K562 (cell line): ENCODE results near the gene TBC1D20. TPM values are rescaled to one million over a fixed set of nuclear protein-coding genes. Genes with fewer than 3 reads are reported as not detected.

Experiments
- ATAC-seq: fragments of 200-7000 bp; cut with Tn5 transposase; 3 replicates; pipeline ENCODE4 v1.9.1; 2020; ENCODE audit warnings: moderate library complexity
- BruUV-seq: library from RNA; stranded (reverse); fragments of 400-500 nt; replicated peaks from 2 replicates; lab custom pipeline; 2021; lab: Mats Ljungman, UMichigan
- CTCF ChIA-PET: fragments of 300-600 bp; formaldehyde crosslinking; extraction: SDS; loops from one replicate; lab custom pipeline; 2021; ENCODE audit warnings: low intra/inter-chr PET ratio; lab: Yijun Ruan, JAX
- POLR2A ChIA-PET: fragments of 300-600, 350-650 bp; sonication (Branson Sonifier 250); formaldehyde crosslinking; extraction: SDS; loops from one replicate; lab custom pipeline; 2021; ENCODE audit warnings: antibody characterized with exemption, inconsistent platforms; lab: Yijun Ruan, JAX
- DNase-seq, 4 experiments: peaks; one replicate each; pipeline versions ENCODE4 v3.0.0 to v3.0.0-alpha.2; 2011 to 2018; ENCODE audit warnings: low spot score in 3 of 4, mixed read lengths in 3 of 4; ENCODE audit errors: extremely low read depth in 1 of 4
- FAIRE-seq: peaks from 2 replicates; lab custom pipeline; 2011; peaks lifted over from hg19 to GRCh38; lab: Jason Lieb, UNC
- H2AFZ ChIP-seq: 2 replicates; pipeline ENCODE4 v1.6.0; 2011; ENCODE audit warnings: low read depth, low read length, control low read depth, inconsistent platforms
- H3K27ac ChIP-seq: fragments of 200-600 bp; 3 replicates; pipeline ENCODE4 v1.8.0; 2011; ENCODE audit warnings: low read depth, mild to moderate bottlenecking, control low read depth, inconsistent platforms, low read length, moderate library complexity, mixed read lengths; ENCODE audit errors: extremely low read depth
- H3K27me3 ChIP-seq, 2 experiments: fragments of 300-600 bp in 1 of 2; 2 replicates in 1 of 2; 3 replicates in 1 of 2; pipeline versions ENCODE4 v1.6.0 to v1.8.0; 2011; ENCODE audit warnings: inconsistent platforms in 2 of 2, low read length in 2 of 2, mild to moderate bottlenecking in 1 of 2, mixed read lengths in 1 of 2, moderate library complexity in 1 of 2; ENCODE audit not compliant: control insufficient read depth in 2 of 2, insufficient read depth in 2 of 2
- H3K36me3 ChIP-seq: fragments of 300-600 bp; 3 replicates; pipeline ENCODE4 v1.8.0; 2011; ENCODE audit warnings: mild to moderate bottlenecking, low read length, inconsistent platforms; ENCODE audit not compliant: control insufficient read depth, insufficient read depth
- H3K4me1 ChIP-seq, 2 experiments: fragments of 200-600 bp in 1 of 2; replicated peaks in 1 of 2; 2 replicates in 1 of 2; 3 replicates in 1 of 2; pipeline versions ENCODE4 v1.5.1 to v1.8.0; 2011; ENCODE audit warnings: inconsistent platforms in 2 of 2, low read length in 2 of 2, mild to moderate bottlenecking in 1 of 2, mixed read lengths in 1 of 2, moderate library complexity in 1 of 2; ENCODE audit not compliant: control insufficient read depth in 2 of 2, insufficient read depth in 2 of 2
- H3K4me2 ChIP-seq: 2 replicates; pipeline ENCODE4 v1.6.1; 2011; ENCODE audit warnings: low read length, control low read depth, inconsistent platforms, mixed read lengths; ENCODE audit not compliant: insufficient read depth
- H3K4me3 ChIP-seq: fragments of 200-600 bp; sonication (generic), shearing (Covaris generic); 2 replicates; pipeline ENCODE4 v1.5.1; 2016; ENCODE audit warnings: control low read depth, inconsistent platforms
- H3K79me2 ChIP-seq: fragments of 200-600 bp; 3 replicates; pipeline ENCODE4 v1.8.0; 2011; ENCODE audit warnings: low read length, inconsistent platforms; ENCODE audit not compliant: control insufficient read depth, insufficient read depth
- H3K9ac ChIP-seq, 2 experiments: 2 replicates each; pipeline versions ENCODE4 v1.6.0 to v1.6.1; 2011; ENCODE audit warnings: low read depth in 2 of 2, low read length in 2 of 2, control low read depth in 1 of 2, inconsistent platforms in 1 of 2, mild to moderate bottlenecking in 1 of 2, mixed read lengths in 1 of 2; ENCODE audit not compliant: insufficient read depth in 1 of 2
- H3K9me1 ChIP-seq: one replicate; pipeline ENCODE4 v1.6.0; 2011; ENCODE audit warnings: inconsistent platforms, mild to moderate bottlenecking, low read length, moderate library complexity; ENCODE audit not compliant: control insufficient read depth, insufficient read depth
- H3K9me3 ChIP-seq: replicated peaks from 2 replicates; pipeline ENCODE4 v1.5.1; 2011; ENCODE audit warnings: low read depth, low read length, inconsistent platforms; ENCODE audit not compliant: control insufficient read depth, insufficient read depth
- H4K20me1 ChIP-seq: replicated peaks from 2 replicates; pipeline ENCODE4 v1.6.1; 2011; ENCODE audit warnings: low read length, inconsistent platforms, mixed read lengths; ENCODE audit not compliant: control insufficient read depth, insufficient read depth
- JUND ChIP-seq, 2 experiments: IDR thresholded peaks; 2 replicates in 1 of 2; 3 replicates in 1 of 2; pipeline ENCODE4 v1.6.1; 2011; ENCODE audit warnings: borderline replicate concordance in 2 of 2, low read depth in 2 of 2, low read length in 2 of 2, improper control_type of control experiment in 1 of 2, missing biosample characterization in 1 of 2, missing genetic modification characterization in 1 of 2, missing genetic modification reagents in 1 of 2
- RCOR1 ChIP-seq, 2 experiments: IDR thresholded peaks; 2 replicates each; pipeline ENCODE4 v1.6.1; 2012; ENCODE audit warnings: low read depth in 2 of 2, low read length in 2 of 2, borderline replicate concordance in 1 of 2, improper control_type of control experiment in 1 of 2
- SRSF3 ChIP-seq: fragments of 200-400 bp; formaldehyde crosslinking; IDR thresholded peaks from 2 replicates; pipeline ENCODE4 v1.6.1; 2016; ENCODE audit warnings: mild to moderate bottlenecking, low read length, moderate library complexity; ENCODE audit not compliant: insufficient read depth
- ZNF263 ChIP-seq: sonication (generic); formaldehyde crosslinking; IDR thresholded peaks from 2 replicates; pipeline ENCODE4 v1.8.0; 2022; ENCODE audit warnings: mild to moderate bottlenecking, missing genetic modification reagents, borderline replicate concordance
- ZNF41 ChIP-seq: fragments of 250-450 bp; sonication (Bioruptor Pico); conservative IDR thresholded peaks from 2 replicates; pipeline ENCODE4 v1.4.0; 2020; ENCODE audit warnings: mild to moderate bottlenecking
- WGBS: fragments of 100-300 bp; shearing (Covaris generic); methylation state at CpG from one replicate; pipeline ENCODE4 v1.1.6; 2016; ENCODE audit warnings: low coverage, mixed read lengths; ENCODE audit not compliant: insufficient coverage; ENCODE audit errors: missing lambda C conversion rate; 5-methylcytosine and 5-hydroxymethylcytosine counted together
- in situ Hi-C: fragments of 300-500 bp; cut with MboI; formaldehyde crosslinking; loops from 4 replicates; pipeline ENCODE4 v1.15.0; 2018; ENCODE audit warnings: inconsistent platforms, mixed read lengths
- intact Hi-C: fragments of 100-400 bp; cut with micrococcal nuclease; formaldehyde crosslinking; loops from 2 replicates; pipeline ENCODE4 v1.14.2; 2022
- polyA plus RNA-seq, 8 experiments: library from polyadenylated mRNA; depleted of rRNA in 4 of 8; stranded (reverse) in 5 of 8; unstranded in 3 of 8; fragments of >200 nt; fragmentation: Nextera tagmentation in 2 of 8; fragmentation: Illumina TruSeq in 1 of 8; extraction: Ambion mirVana in 2 of 8; extraction: Trizol in 1 of 8; gene quantifications; 2 replicates each; pipeline versions ENCODE4 v1.2.1 to v1.2.3, GENCODE V29; 2011 to 2014; ENCODE audit warnings: inconsistent platforms in 1 of 8, missing spikeins in 1 of 8
- total RNA-seq, 7 experiments: library from RNA; depleted of rRNA in 6 of 7; stranded (reverse); fragments of >200 nt in 6 of 7; fragmentation: Illumina TruSeq in 2 of 7; extraction: Trizol in 2 of 7; gene quantifications; 2 replicates each; pipeline versions ENCODE4 v1.2.1 to v1.2.3, GENCODE V29; 2011 to 2021; ENCODE audit warnings: low replicate concordance in 1 of 7
- TF ChIP-seq, protein P1 (sequence below): fragments of 250-450 bp; sonication (Bioruptor Pico); IDR thresholded peaks from 2 replicates; pipeline ENCODE4 v1.5.0; 2021
- TF ChIP-seq, protein P2 (sequence below): fragments of 450-650 bp; IDR thresholded peaks from 2 replicates; pipeline ENCODE4 v1.6.1; 2017; ENCODE audit warnings: antibody characterized with exemption, mild to moderate bottlenecking
- TF ChIP-seq, protein P3 (sequence below): fragments of 450-650 bp; formaldehyde crosslinking; IDR thresholded peaks from 2 replicates; pipeline ENCODE4 v1.4.0; 2020; ENCODE audit warnings: mild to moderate bottlenecking, moderate library complexity
- TF ChIP-seq, protein P4 (sequence below): IDR thresholded peaks from 2 replicates; pipeline ENCODE4 v1.6.1; 2016; ENCODE audit warnings: missing genetic modification characterization, missing compliant biosample characterization

Gene TBC1D20
- total and polyA plus RNA-seq, 9 of the 15 experiments (the other 6 are each of a cell fraction or from before 2014, with no cell fraction given) = 7.0 to 25.3 (median 15.1) TPM

DNA sequence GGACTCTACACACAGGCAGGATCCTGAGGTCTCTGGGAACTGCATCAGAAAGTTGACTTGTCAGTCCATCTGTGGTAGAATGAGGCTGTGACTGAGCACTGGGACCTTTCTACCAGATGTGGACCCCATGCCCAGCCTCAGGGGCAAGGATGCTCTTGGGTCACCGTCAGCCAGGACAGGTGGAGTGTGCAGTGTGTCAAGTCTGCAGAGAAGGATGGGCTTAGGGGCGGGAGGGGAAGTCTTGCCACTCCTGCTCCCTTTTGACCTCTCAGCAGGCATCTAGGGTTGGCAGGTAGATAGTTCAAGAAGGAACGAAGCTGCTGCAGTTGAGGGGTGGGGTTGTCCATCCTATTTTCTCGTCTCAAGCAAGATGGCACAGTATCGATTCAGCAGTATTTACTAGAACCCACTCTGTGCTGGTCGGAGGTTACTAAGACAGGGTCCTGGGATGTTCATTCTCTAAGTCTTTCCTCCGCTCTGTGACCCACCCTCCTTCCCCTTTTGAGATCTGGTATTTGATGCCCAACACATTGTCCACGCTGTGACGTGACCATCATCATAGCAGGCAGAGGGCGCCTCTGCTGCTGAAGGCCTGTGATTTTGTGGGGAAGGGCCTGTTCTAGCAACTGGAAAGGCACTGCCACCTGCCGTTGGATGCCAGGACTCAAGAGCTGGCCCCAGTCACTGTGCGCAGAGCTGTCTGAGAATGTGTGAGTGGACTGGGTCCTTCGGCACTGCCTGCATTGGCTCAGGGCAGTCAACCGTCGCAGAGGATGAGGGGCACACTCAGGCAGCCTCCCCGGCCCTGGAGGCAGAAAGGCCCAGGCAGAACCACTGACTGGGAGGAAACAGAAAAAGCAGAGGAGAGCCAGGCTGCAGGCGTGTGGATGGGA, 31.1 kb downstream of the TBC1D20 start:
- no peaks in the 10 kb centered on the region for H4K20me1 ChIP-seq
- peak; percentile 73 for ATAC-seq
- peaks cover 3% of the 10 kb centered on the region for H3K9me1 ChIP-seq
- FAIRE-seq = peak; percentile 77
- no peaks in the 10 kb centered on the region for H3K79me2 ChIP-seq
- H3K9ac ChIP-seq = no peak overlapping the region; a peak in 1 of 4 replicates
- H2AFZ ChIP-seq = no peak overlapping the region
- in situ Hi-C loops (no loop called here), intact Hi-C loops (loop anchor here (1.0 kb wide), 2 partner anchors 48 to 77 kb away; no protein-coding TSS in a partner anchor)
- WGBS = 63% methylated on average over 13 of the region's 17 CpGs
- no peaks in the 10 kb centered on the region for H3K27me3 ChIP-seq
- no peaks in the 10 kb centered on the region for H3K9me3 ChIP-seq
- no peak overlapping the region; the same call in 2 of the 3 replicates for H3K27ac ChIP-seq
- ChIA-PET CTCF (interaction anchor here (0.7 to 4.0 kb wide), 3 partner anchors 47 to 173 kb away, joined by 3 to 27 read pairs (median 10); no protein-coding TSS in a partner anchor), POLR2A (interaction anchor here (0.7 to 1.8 kb wide), 6 partner anchors 14 to 69 kb away, joined by 3 to 7 read pairs (median 4); partner anchors contain the start of gene TRIB3)
- peaks cover 38% of the 10 kb centered on the region for H3K36me3 ChIP-seq
- BruUV-seq = no TSS peak
- no peak overlapping the region for H3K4me3 ChIP-seq
- H3K4me1 ChIP-seq = peaks cover 0 to 20% of the 10 kb centered on the region in 2 experiments; a peak in 2 of 5 replicates
- no peak overlapping the region for H3K4me2 ChIP-seq
- peak; percentile 29 to 71 (median 48) for DNase-seq
- peak; percentile 39; the same call in 1 of the 2 replicates for TF ChIP-seq ZNF263 (CRISPR knock-in tag)
- TF ChIP-seq, protein P1, sequence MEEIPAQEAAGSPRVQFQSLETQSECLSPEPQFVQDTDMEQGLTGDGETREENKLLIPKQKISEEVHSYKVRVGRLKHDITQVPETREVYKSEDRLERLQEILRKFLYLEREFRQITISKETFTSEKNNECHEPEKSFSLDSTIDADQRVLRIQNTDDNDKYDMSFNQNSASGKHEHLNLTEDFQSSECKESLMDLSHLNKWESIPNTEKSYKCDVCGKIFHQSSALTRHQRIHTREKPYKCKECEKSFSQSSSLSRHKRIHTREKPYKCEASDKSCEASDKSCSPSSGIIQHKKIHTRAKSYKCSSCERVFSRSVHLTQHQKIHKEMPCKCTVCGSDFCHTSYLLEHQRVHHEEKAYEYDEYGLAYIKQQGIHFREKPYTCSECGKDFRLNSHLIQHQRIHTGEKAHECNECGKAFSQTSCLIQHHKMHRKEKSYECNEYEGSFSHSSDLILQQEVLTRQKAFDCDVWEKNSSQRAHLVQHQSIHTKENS (CRISPR knock-in tag) = no peak
- no peak for TF ChIP-seq ZNF41 (CRISPR knock-in tag)
- TF ChIP-seq, protein P2, sequence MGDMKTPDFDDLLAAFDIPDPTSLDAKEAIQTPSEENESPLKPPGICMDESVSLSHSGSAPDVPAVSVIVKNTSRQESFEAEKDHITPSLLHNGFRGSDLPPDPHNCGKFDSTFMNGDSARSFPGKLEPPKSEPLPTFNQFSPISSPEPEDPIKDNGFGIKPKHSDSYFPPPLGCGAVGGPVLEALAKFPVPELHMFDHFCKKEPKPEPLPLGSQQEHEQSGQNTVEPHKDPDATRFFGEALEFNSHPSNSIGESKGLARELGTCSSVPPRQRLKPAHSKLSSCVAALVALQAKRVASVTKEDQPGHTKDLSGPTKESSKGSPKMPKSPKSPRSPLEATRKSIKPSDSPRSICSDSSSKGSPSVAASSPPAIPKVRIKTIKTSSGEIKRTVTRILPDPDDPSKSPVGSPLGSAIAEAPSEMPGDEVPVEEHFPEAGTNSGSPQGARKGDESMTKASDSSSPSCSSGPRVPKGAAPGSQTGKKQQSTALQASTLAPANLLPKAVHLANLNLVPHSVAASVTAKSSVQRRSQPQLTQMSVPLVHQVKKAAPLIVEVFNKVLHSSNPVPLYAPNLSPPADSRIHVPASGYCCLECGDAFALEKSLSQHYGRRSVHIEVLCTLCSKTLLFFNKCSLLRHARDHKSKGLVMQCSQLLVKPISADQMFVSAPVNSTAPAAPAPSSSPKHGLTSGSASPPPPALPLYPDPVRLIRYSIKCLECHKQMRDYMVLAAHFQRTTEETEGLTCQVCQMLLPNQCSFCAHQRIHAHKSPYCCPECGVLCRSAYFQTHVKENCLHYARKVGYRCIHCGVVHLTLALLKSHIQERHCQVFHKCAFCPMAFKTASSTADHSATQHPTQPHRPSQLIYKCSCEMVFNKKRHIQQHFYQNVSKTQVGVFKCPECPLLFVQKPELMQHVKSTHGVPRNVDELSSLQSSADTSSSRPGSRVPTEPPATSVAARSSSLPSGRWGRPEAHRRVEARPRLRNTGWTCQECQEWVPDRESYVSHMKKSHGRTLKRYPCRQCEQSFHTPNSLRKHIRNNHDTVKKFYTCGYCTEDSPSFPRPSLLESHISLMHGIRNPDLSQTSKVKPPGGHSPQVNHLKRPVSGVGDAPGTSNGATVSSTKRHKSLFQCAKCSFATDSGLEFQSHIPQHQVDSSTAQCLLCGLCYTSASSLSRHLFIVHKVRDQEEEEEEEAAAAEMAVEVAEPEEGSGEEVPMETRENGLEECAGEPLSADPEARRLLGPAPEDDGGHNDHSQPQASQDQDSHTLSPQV = peak; percentile 54; the same call in 1 of the 2 replicates
- TF ChIP-seq, protein P3, sequence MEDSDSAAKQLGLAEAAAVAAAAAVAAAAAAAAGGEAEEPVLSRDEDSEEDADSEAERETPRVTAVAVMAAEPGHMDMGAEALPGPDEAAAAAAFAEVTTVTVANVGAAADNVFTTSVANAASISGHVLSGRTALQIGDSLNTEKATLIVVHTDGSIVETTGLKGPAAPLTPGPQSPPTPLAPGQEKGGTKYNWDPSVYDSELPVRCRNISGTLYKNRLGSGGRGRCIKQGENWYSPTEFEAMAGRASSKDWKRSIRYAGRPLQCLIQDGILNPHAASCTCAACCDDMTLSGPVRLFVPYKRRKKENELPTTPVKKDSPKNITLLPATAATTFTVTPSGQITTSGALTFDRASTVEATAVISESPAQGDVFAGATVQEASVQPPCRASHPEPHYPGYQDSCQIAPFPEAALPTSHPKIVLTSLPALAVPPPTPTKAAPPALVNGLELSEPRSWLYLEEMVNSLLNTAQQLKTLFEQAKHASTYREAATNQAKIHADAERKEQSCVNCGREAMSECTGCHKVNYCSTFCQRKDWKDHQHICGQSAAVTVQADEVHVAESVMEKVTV (CRISPR knock-in tag) = peak; percentile 40; the same call in 1 of the 2 replicates
- TF ChIP-seq, protein P4, sequence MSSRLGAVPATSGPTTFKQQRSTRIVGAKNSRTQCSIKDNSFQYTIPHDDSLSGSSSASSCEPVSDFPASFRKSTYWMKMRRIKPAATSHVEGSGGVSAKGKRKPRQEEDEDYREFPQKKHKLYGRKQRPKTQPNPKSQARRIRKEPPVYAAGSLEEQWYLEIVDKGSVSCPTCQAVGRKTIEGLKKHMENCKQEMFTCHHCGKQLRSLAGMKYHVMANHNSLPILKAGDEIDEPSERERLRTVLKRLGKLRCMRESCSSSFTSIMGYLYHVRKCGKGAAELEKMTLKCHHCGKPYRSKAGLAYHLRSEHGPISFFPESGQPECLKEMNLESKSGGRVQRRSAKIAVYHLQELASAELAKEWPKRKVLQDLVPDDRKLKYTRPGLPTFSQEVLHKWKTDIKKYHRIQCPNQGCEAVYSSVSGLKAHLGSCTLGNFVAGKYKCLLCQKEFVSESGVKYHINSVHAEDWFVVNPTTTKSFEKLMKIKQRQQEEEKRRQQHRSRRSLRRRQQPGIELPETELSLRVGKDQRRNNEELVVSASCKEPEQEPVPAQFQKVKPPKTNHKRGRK (tag) = no peak
- TF ChIP-seq SRSF3 = no peak
- TF ChIP-seq RCOR1 (IDR thresholded peaks at IDR 0.05; ENCODE audit: borderline replicate concordance in 1 of 2, low read depth in 2 of 2, low read length in 2 of 2) = peak in 1 of 2 experiments; percentile 53; a peak in 2 of 4 replicates
- TF ChIP-seq JUND (IDR thresholded peaks at IDR 0.05; ENCODE audit: borderline replicate concordance, low read depth, low read length) = peak; percentile 46
- TF ChIP-seq JUND (tag; IDR thresholded peaks at IDR 0.05; ENCODE audit: borderline replicate concordance, low read depth, low read length) = no peak; the same call in 2 of the 3 replicates
